Measurements from ENCODE around the gene TSPO. TPM values are rescaled to one million over a fixed set of nuclear protein-coding genes. Genes with fewer than 3 reads are reported as not detected.

Gene TSPO
- total RNA-seq, 1 experiment from 2014 or later, result 396 TPM

- Histone ChIP-seq H3K9me3 (replicated peaks) (no peaks in the 10 kb centered on the region), H3K27ac (no peak overlapping the region), H3K4me3 (no peak overlapping the region), H3K4me1 (replicated peaks) (no peaks in the 10 kb centered on the region), H3K27me3 (replicated peaks) (no peaks in the 10 kb centered on the region), H3K36me3 (no peaks in the 10 kb centered on the region)
- DNase-seq (ENCODE audit: low read depth in 1 of 2, low spot score in 2 of 2), result no peak
These were observed 58.1 kb downstream of the TSPO start for GRCh38 chr22:43209523-43209890.

GRCh38 chr22:43209971-43210370, 58.6 kb downstream of the TSPO start:
- H3K4me1 ChIP-seq (replicated peaks), result no peaks in the 10 kb centered on the region
- H3K36me3 ChIP-seq, result no peaks in the 10 kb centered on the region
- DNase-seq (ENCODE audit: low read depth in 1 of 2, low spot score in 2 of 2), result no peak
- H3K27ac ChIP-seq, result no peak overlapping the region
- no peaks in the 10 kb centered on the region for H3K27me3 ChIP-seq (replicated peaks)
- no peak overlapping the region for H3K4me3 ChIP-seq
- H3K9me3 ChIP-seq (replicated peaks), result no peaks in the 10 kb centered on the region

- Histone ChIP-seq H3K27me3 (replicated peaks) (no peaks in the 10 kb centered on the region), H3K4me3 (no peak overlapping the region), H3K36me3 (no peaks in the 10 kb centered on the region), H3K4me1 (replicated peaks) (no peaks in the 10 kb centered on the region), H3K27ac (no peak overlapping the region), H3K9me3 (replicated peaks) (no peaks in the 10 kb centered on the region)
- no peak for DNase-seq (ENCODE audit: low read depth in 1 of 2, low spot score in 2 of 2)
These were observed 59.5 kb downstream of the TSPO start for GRCh38 chr22:43210631-43211515.

GRCh38 chr22:43211941-43212433, 60.6 kb downstream of the TSPO start:
- H3K27ac ChIP-seq, result no peak overlapping the region
- no peaks in the 10 kb centered on the region for H3K27me3 ChIP-seq (replicated peaks)

GRCh38 chr22:43212434-43212952, 61.1 kb downstream of the TSPO start:
- DNase-seq (ENCODE audit: low read depth in 1 of 2, low spot score in 2 of 2), result no peak
- Histone ChIP-seq H3K9me3 (replicated peaks) (no peaks in the 10 kb centered on the region), H3K36me3 (no peaks in the 10 kb centered on the region), H3K4me1 (replicated peaks) (no peaks in the 10 kb centered on the region), H3K4me3 (no peak overlapping the region), H3K27me3 (replicated peaks) (no peaks in the 10 kb centered on the region), H3K27ac (no peak overlapping the region)

More at GRCh38 chr22:43211941-43212433, 60.6 kb downstream of the TSPO start:
- Histone ChIP-seq H3K36me3 (no peaks in the 10 kb centered on the region), H3K4me3 (no peak overlapping the region), H3K4me1 (replicated peaks) (no peaks in the 10 kb centered on the region), H3K9me3 (replicated peaks) (no peaks in the 10 kb centered on the region)
- DNase-seq (ENCODE audit: low read depth in 1 of 2, low spot score in 2 of 2), result no peak

Other genes with a start within 250 kb of the TSPO start
- 98.3 and 100 TPM in 2 replicates for gene PACSIN2, start 136.4 kb upstream of the TSPO start, total RNA-seq (2014; rRNA removed; shearing (Covaris generic))
- 15.8 and 25.8 TPM in 2 replicates for gene TTLL1, start 62.2 kb upstream of the TSPO start, total RNA-seq (2014; rRNA removed; shearing (Covaris generic))
- gene BIK, start 40.8 kb upstream of the TSPO start, total RNA-seq (2014; rRNA removed; shearing (Covaris generic)), result 1.4 and 2.2 TPM in 2 replicates
- 13.5 and 14.7 TPM in 2 replicates for gene MCAT, start 8.2 kb upstream of the TSPO start, total RNA-seq (2014; rRNA removed; shearing (Covaris generic))
- 35.6 and 50.4 TPM in 2 replicates for gene TTLL12, start 35.6 kb downstream of the TSPO start, total RNA-seq (2014; rRNA removed; shearing (Covaris generic))
- not detected in 2 replicates for gene SCUBE1, start 191.8 kb downstream of the TSPO start, total RNA-seq (2014; rRNA removed; shearing (Covaris generic))

Measured in SJSA1 (cell line).